HUES48 (cell line): Measurements from ENCODE around the gene DGKI.

Experiments used
- H3K27ac ChIP-seq: one replicate; pipeline ENCODE4 v1.7.0; 2013; ENCODE audit warnings: low read depth, low read length, inconsistent platforms
- H3K27me3 ChIP-seq: 2 replicates; pipeline ENCODE4 v1.6.1; 2013; ENCODE audit warnings: mild to moderate bottlenecking, low read length; ENCODE audit not compliant: control insufficient read depth, insufficient read depth
- H3K36me3 ChIP-seq: 2 replicates; pipeline ENCODE4 v1.6.1; 2013; ENCODE audit warnings: low read length; ENCODE audit not compliant: control insufficient read depth, insufficient read depth
- H3K4me1 ChIP-seq: 2 replicates; pipeline ENCODE4 v1.6.1; 2013; ENCODE audit warnings: mild to moderate bottlenecking, low read length; ENCODE audit not compliant: control insufficient read depth, insufficient read depth
- H3K4me3 ChIP-seq: 2 replicates; pipeline ENCODE4 v1.5.1; 2013; ENCODE audit warnings: mild to moderate bottlenecking, low read depth, low read length
- H3K9ac ChIP-seq: 2 replicates; pipeline ENCODE4 v1.6.1; 2013; ENCODE audit warnings: mild to moderate bottlenecking, low read depth, low read length, moderate library complexity
- H3K9me3 ChIP-seq: 2 replicates; pipeline ENCODE4 v1.6.1; 2013; ENCODE audit warnings: low read length; ENCODE audit not compliant: control insufficient read depth, insufficient read depth

DGKI gene

GRCh38 chr7:137670222-137671064 is 176.3 kb downstream of the DGKI start:
- H3K36me3 ChIP-seq, result no peaks in the 10 kb centered on the region
- H3K27me3 ChIP-seq, result no peaks in the 10 kb centered on the region
- no peak overlapping the region for H3K9ac ChIP-seq
- H3K27ac ChIP-seq, result no peak overlapping the region
- H3K4me1 ChIP-seq, result peaks cover 21% of the 10 kb centered on the region
- H3K9me3 ChIP-seq, result no peaks in the 10 kb centered on the region
- no peak overlapping the region for H3K4me3 ChIP-seq

GRCh38 chr7:137669706-137670105 is 177.1 kb downstream of the DGKI start:
- Histone ChIP-seq H3K27ac (no peak overlapping the region), H3K9me3 (no peaks in the 10 kb centered on the region), H3K27me3 (no peaks in the 10 kb centered on the region), H3K4me1 (peaks cover 15% of the 10 kb centered on the region), H3K36me3 (no peaks in the 10 kb centered on the region), H3K4me3 (no peak overlapping the region), H3K9ac (no peak overlapping the region)

- Histone ChIP-seq H3K9me3 (no peaks in the 10 kb centered on the region), H3K4me3 (no peak overlapping the region), H3K36me3 (no peaks in the 10 kb centered on the region), H3K27ac (no peak overlapping the region), H3K9ac (no peak overlapping the region), H3K4me1 (peaks cover 2% of the 10 kb centered on the region), H3K27me3 (no peaks in the 10 kb centered on the region)
Observed at GRCh38 chr7:137668404-137668803, 178.4 kb downstream of the DGKI start.

GRCh38 chr7:137667633-137668387 is 179.0 kb downstream of the DGKI start:
- Histone ChIP-seq H3K27me3 (no peaks in the 10 kb centered on the region), H3K9ac (no peak overlapping the region), H3K4me1 (no peaks in the 10 kb centered on the region), H3K27ac (no peak overlapping the region), H3K36me3 (no peaks in the 10 kb centered on the region), H3K9me3 (no peaks in the 10 kb centered on the region), H3K4me3 (no peak overlapping the region)

- H3K27ac ChIP-seq, result no peak overlapping the region
- H3K4me3 ChIP-seq, result no peak overlapping the region
- no peaks in the 10 kb centered on the region for H3K36me3 ChIP-seq
- H3K9me3 ChIP-seq, result no peaks in the 10 kb centered on the region
- H3K27me3 ChIP-seq, result no peaks in the 10 kb centered on the region
- H3K4me1 ChIP-seq, result no peaks in the 10 kb centered on the region
- H3K9ac ChIP-seq, result no peak overlapping the region
Observed at GRCh38 chr7:137664846-137665245, 181.9 kb downstream of the DGKI start.

GRCh38 chr7:137661634-137662033 is 185.1 kb downstream of the DGKI start:
- no peak overlapping the region for H3K27ac ChIP-seq
- no peaks in the 10 kb centered on the region for H3K36me3 ChIP-seq
- H3K4me3 ChIP-seq, result no peak overlapping the region
- peaks cover 28% of the 10 kb centered on the region for H3K4me1 ChIP-seq
- H3K9me3 ChIP-seq, result no peaks in the 10 kb centered on the region
- no peak overlapping the region for H3K9ac ChIP-seq
- no peaks in the 10 kb centered on the region for H3K27me3 ChIP-seq

GRCh38 chr7:137658190-137658900 is 188.4 kb downstream of the DGKI start:
- no peaks in the 10 kb centered on the region for H3K9me3 ChIP-seq
- peak overlapping the region; percentile 80 for H3K27ac ChIP-seq
- H3K4me1 ChIP-seq, result peaks cover 36% of the 10 kb centered on the region
- H3K36me3 ChIP-seq, result no peaks in the 10 kb centered on the region
- H3K27me3 ChIP-seq, result no peaks in the 10 kb centered on the region
- peak overlapping the region; percentile 14; the same call in 1 of the 2 replicates for H3K4me3 ChIP-seq
- H3K9ac ChIP-seq, result no peak overlapping the region; the same call in 1 of the 2 replicates

- H3K27ac ChIP-seq, result peak overlapping the region; percentile 8
- no peaks in the 10 kb centered on the region for H3K27me3 ChIP-seq
- H3K9me3 ChIP-seq, result no peaks in the 10 kb centered on the region
- no peaks in the 10 kb centered on the region for H3K36me3 ChIP-seq
- H3K9ac ChIP-seq, result no peak overlapping the region
- peaks cover 36% of the 10 kb centered on the region for H3K4me1 ChIP-seq
- no peak overlapping the region for H3K4me3 ChIP-seq
Observed at GRCh38 chr7:137657476-137658189, 189.1 kb downstream of the DGKI start.

GRCh38 chr7:137656850-137657232 is 189.9 kb downstream of the DGKI start:
- H3K9ac ChIP-seq, result no peak overlapping the region
- H3K27ac ChIP-seq, result no peak overlapping the region
- peaks cover 36% of the 10 kb centered on the region for H3K4me1 ChIP-seq
- no peak overlapping the region for H3K4me3 ChIP-seq
- no peaks in the 10 kb centered on the region for H3K36me3 ChIP-seq
- H3K9me3 ChIP-seq, result no peaks in the 10 kb centered on the region
- no peaks in the 10 kb centered on the region for H3K27me3 ChIP-seq

GRCh38 chr7:137656227-137656849 is 190.4 kb downstream of the DGKI start:
- Histone ChIP-seq H3K27me3 (no peaks in the 10 kb centered on the region), H3K27ac (no peak overlapping the region), H3K9ac (no peak overlapping the region), H3K4me1 (peaks cover 36% of the 10 kb centered on the region), H3K4me3 (no peak overlapping the region), H3K36me3 (no peaks in the 10 kb centered on the region), H3K9me3 (no peaks in the 10 kb centered on the region)
